NCI-H2081 (cell line): ENCODE data around the gene PTPN5.

Source experiments
- DNase-seq, 2 experiments: peaks; one replicate each; lab custom pipeline; 2025; lab: John Stamatoyannopoulos, UW

Gene PTPN5

GRCh38 chr11:18773104-18773503 is 18.5 kb downstream of the PTPN5 start:
- no peak for DNase-seq

DNA sequence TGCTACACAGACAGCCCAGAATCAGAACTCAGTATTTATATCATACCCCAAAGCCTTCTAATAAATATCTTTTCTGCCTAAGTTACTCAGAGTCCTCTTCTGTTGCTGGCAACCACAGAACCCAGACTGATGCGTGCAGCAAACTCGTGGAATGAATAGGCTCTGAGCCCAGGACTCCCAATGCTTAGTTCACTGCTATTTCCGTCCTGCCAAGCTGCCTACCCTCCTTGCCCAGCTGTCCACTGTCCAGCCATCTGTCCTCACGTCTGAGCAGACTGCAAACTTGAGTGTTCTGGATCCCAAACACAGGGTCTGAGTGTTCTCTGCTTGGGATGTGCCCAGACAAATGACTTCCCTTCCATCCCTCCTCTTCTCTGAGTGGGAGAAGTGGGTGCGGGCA is 19.4 kb downstream of the PTPN5 start:
- no peak for DNase-seq

GRCh38 chr11:18771266-18772035 is 20.1 kb downstream of the PTPN5 start:
- DNase-seq: no peak

DNA sequence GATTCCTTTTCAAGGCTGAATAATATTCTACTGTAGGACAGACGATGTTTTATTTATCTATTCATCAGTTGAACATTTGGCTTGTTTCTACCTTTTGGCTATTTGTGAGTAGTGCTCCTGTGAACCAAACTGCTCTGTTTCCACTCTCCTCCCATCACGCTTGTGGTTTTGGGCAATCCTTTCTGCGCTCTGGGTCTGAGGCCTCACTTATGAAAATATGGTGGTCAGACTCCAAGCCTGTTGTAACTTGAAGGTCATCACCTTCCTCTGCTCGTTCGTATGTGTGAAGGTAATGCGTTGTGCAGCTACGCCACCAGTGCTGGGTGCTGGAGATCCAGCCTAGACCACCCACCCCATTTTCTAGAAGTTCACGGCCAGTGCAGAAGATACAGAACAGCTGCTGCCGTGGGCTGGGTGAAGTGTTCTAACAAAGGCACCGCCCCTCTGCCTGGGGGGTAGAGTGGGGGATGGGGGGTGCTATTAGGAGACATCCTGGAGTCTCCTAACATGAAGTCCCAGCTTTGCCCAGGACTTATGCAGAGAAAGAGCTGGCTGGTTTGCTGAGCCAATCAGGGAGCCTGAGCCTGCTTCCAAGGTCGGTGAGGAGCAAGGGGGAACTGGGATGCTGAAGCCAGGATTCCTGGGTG is 21.0 kb downstream of the PTPN5 start:
- DNase-seq: no peak

GRCh38 chr11:18769802-18770456 is 21.7 kb downstream of the PTPN5 start:
- no peak for DNase-seq

DNA sequence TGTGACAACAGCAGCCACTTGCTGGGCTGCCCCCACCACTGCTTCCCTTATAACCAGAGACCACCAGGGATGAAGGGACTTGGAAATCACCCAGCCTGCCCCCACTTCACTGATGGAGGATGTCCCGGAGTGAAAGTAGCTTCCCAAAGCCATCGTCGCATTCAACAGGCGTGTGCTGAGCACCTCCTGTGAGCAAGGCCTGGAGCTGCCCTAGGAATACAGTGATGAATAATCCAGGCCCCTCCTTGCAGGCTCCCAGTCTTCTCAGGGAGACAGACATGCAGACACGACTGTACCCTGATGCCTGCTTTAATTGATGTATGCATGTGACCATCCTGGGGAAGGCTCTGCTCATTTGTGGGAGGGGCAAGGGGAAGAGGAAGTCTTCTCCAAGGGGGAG is 22.6 kb downstream of the PTPN5 start:
- DNase-seq: no peak

- DNase-seq: no peak
Observed at GRCh38 chr11:18768472-18768901, 23.1 kb downstream of the PTPN5 start.

GRCh38 chr11:18766015-18766414 is 25.6 kb downstream of the PTPN5 start:
- no peak for DNase-seq

GRCh38 chr11:18765554-18765953 is 26.0 kb downstream of the PTPN5 start:
- no peak for DNase-seq

DNA sequence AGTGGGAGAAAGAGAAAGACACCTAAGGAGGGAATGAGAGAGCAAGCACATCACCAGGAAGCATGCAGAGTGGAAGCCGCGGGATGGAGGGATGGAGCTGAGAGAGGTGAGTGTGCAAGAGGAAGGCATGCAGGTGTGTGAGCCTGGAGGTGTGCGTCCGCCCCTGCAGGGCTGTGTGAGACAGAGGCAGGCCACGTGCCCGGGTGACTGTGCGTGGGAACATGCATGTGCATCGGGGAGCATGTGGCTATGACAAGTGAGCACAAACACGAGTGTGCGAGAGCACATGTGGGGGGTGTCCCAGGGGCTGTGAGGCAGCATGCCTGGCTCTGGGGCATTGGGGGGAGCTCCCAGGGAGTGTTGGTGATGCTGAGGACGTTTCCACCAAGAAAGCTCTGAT is 29.9 kb downstream of the PTPN5 start:
- DNase-seq: no peak

GRCh38 chr11:18761144-18761543 is 30.5 kb downstream of the PTPN5 start:
- no peak for DNase-seq

DNA sequence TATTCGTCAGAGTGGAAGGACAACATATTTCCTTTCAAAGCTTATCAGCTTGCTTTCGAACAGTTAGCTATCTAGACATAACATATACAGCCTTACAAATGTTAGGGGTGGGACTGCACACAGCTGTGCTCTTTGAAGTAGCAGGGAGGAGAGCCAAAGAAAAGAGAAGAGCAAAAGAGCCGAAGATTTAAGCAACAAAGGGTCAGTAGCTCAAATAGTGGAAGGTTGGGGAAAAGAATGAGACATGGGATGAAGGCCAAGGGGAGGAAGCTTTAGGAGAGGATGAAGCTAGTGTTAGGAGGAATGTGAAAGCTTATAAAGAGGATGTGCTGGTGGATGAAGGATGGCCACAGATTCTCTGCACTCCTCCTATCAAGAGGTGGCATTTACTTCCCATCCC is 33.8 kb downstream of the PTPN5 start:
- no peak for DNase-seq

DNA sequence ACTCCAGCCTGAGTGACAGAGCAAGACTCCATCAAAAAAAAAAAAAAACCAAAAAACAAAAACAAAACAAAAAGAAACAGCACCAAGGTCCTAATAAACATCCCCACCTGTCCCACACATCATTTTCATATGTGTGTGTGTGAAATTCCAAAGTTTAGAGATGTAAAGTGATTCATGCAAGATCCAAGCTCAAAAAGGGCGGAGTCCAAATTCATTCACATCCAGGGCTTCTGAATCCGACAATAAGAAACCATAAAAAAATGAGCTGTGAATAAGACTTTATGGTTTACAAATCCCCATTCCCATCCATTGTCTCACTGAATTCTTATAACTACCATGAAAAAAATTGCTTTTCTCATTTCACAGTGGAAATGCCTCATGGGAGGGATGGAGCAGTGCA is 34.7 kb downstream of the PTPN5 start:
- DNase-seq: no peak

DNA sequence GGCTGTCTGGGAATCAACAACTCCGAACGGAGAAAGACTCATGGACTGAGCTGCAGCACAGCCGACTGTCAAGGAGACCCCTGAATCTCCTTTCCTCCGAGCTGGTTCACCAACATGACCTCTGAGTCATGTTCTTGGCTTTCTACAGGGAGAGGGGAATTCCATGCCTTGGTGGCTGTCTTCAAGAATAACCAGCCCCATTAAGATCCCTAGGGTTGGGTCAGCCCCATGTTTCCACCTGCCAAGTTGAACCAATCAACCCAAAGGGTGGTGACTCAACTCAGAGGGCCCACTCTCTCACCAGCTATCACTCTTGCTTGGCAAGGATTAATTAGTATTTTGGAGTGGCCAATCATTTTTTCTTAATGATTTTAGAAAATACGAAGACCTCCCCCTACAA is 37.3 kb downstream of the PTPN5 start:
- DNase-seq: no peak

GRCh38 chr11:18752502-18752901 is 39.1 kb downstream of the PTPN5 start:
- DNase-seq: no peak

DNA sequence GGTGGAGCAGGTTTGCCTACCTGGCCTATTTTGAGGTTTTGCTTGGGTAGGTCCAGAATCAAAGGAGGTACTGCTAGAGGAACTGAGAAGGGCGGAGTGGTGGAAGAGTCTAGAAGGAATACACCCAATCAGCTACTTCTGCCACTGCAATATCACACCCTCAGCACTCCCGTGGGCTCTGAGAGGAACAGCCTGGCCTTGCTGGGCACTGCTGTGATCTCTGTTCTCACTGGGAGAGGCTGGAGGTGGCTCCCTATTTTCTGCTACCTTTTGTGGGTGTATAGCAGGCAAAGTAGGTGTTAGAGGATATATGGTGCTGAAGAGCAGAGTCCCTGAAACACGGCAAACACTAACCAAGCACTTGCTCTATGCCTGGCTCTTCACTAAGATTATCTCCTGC is 40.7 kb downstream of the PTPN5 start:
- no peak for DNase-seq

- no peak for DNase-seq
Observed at GRCh38 chr11:18749681-18750319, 41.8 kb downstream of the PTPN5 start.

GRCh38 chr11:18748766-18749365 is 42.7 kb downstream of the PTPN5 start:
- no peak for DNase-seq

DNA sequence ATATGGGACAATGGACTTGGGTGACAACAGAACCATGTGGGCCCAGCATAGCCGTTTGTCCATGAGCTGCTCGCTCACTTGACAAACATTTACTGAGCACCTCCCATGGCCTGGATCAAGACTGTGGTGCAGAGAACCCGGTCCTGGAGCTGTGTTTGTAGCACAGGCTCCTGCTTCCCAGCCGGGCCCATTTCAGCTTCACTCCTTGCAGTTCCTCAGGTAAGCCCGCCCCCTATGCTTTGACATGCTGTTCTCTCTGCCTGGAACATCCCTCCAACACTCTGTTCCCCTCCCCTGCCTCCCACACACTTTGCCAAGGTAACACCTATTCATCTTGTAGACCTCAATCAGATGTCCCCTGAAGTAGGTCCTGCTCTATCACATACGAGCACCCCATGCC is 46.3 kb downstream of the PTPN5 start:
- no peak for DNase-seq

- DNase-seq: no peak
Observed at GRCh38 chr11:18743900-18744514, 47.6 kb downstream of the PTPN5 start.

DNA sequence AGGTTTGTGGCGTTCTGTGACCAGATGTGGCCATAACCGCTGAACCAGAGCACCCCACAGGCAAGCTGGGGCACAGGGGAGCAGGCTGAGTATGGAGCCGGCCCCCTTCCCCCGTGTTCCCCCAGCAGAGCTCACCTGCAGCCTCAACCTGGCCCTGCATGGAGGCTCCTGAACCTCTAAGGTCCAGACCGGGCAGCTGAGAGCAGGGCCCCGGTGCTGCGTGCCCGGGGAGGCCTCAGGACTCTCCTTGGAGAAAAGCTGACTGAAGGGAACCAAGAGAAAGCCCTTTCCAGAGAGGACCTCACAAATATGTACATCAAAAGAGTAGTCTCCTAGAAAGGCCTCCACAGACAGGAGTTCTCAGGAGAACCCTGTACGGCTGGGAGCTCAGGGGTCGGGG is 48.2 kb downstream of the PTPN5 start:
- no peak for DNase-seq

DNA sequence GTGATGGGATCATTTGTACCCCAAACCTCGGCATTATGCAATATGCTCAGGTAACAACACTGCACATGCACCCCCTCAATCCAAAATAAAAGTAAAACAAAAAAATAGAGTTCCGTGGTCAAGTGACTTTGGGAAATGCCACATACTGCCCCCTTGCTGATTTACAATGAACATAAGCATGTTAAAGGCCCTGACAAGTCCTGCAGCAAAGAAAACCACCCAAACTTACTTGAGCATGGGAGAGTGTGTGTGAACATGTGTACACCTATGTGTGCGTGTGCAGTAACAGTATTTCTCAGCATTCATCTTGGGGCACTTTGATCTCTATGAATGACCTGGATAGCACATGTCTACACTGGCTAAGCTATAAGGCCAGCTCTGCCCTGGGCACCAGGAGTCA is 49.8 kb downstream of the PTPN5 start:
- DNase-seq: no peak
